Adipose tissue (tissue), 3 donors: ENCODE measurements around the gene FSIP1. TPM values are rescaled to one million over a fixed set of nuclear protein-coding genes. Genes with fewer than 3 reads are reported as not detected.

ENCODE experiments used
- H3K27ac ChIP-seq: one replicate; pipeline ENCODE4 v1.5.1; 2013; ENCODE audit warnings: low read depth, low read length
- WGBS, 3 donors: extraction: QIAGEN DNeasy Blood & Tissue Kit; methylation state at CpG; one replicate each; pipeline ENCODE4 v1.1.7; 2013; 5-methylcytosine and 5-hydroxymethylcytosine counted together
- polyA plus RNA-seq, 3 donors: library from polyadenylated mRNA; stranded (reverse); fragments of 200-250 nt; gene quantifications; one replicate each; pipeline ENCODE4 v1.2.3, GENCODE V29; 2013
- donor health status: healthy with polysubstance abuse.
- donor health status: Bipolar disorder and iron deficiency.
- donor health status: healthy.

The FSIP1 gene
- polyA plus RNA-seq, 3 donors: 0.07 to 0.42 TPM; not detected in 1

DNA sequence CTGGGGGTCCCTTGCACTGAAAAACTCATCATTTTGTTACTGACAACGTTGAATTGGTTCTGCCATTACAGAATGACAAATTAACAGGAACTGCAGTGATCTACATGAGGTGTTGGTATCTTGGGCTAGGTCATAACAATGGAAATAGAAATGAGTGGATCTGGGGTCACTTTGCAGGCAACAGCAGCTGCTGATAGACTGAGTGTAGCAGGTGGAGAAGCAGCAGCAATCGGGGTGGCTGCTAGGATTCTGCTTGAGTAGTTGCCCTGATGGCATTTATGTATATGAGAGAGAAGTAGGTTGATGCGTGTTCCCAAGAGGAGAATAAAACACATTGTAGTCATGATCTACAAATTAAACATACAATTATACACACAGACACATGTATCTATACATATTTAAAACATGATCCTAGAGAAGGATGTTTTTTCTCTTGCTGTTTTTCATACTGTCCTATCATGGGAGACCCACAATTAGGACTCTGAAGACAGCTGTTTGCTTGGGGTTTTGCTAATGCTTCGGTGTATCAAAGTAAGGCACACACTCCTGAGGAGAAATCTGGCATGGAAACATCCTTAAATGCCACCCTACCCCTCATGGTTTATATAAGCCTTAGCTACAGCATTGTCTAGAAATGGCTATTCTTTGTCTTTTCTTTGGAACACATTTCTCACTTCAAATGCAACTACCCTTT, 217.5 kb downstream of the FSIP1 start:
- no peak overlapping the region for H3K27ac ChIP-seq
- WGBS, 3 donors: 84 to 93% (median 90%) methylated on average over 4 of the region's 4 CpGs

DNA sequence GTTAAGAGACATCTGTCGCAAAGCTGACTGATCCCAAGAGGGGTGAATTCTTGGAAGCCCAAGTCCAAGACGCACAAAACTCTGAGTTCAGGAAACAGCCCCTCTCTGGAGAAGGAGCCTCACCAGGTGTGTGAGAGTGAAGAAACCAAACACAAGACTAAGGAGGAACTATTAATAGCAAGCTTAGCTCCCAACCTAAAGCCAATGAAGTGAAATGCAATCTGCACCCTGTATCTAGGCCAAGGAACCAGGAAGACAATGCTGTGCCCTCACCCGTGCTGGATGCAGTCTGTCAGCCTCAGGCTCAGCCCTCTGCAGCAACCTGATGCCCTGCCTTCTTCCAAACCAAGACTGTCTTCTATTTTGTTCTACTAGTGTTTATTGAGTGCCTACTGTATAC, 224.2 kb downstream of the FSIP1 start:
- 77 to 82% (median 82%) methylated on average over 3 of the region's 3 CpGs for WGBS, 3 donors
- no peak overlapping the region for H3K27ac ChIP-seq

DNA sequence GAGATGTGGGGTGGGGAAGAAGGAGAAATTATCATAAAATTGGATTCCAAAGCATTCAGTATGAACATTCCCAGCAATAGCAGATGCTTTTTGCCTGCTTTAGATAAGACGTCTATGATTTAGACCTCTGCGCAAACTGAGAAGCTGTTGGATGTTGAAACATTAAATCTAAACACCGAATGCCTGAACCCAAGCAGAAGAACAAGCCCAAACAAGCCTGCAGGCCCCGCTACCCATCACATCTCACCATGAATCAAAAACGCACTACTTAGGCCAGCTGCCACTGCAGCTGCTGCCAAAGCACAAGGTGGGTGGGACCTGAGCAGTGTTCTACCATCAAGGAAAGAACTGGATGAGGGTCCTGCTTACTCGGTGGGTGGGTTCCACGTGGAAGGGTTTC, 226.2 kb downstream of the FSIP1 start:
- no peak overlapping the region for H3K27ac ChIP-seq
- WGBS, 3 donors: 85 to 93% (median 91%) methylated on average over 7 of the region's 7 CpGs

DNA sequence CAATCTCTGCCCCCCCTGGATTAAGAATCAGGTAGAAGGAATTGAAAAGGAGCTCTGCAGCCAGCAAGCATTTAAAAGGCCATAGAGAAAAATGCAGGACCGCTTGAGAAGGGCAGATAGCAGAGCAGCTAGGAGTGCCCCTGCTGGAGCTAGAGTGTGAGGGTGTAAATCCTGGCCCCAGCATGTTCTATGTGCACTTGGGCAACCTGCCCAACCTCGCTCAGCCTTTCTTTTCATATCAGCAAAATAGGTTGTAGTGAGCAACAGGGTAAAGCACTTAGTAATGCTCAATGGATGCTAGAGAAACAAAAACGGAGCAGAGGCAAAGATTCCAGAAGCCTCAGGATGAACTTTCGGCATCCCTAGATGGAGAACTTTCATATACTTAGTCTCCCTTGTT, 226.8 kb downstream of the FSIP1 start:
- 86 to 94% (median 93%) methylated on average over 4 of the region's 4 CpGs for WGBS, 3 donors
- H3K27ac ChIP-seq: no peak overlapping the region

DNA sequence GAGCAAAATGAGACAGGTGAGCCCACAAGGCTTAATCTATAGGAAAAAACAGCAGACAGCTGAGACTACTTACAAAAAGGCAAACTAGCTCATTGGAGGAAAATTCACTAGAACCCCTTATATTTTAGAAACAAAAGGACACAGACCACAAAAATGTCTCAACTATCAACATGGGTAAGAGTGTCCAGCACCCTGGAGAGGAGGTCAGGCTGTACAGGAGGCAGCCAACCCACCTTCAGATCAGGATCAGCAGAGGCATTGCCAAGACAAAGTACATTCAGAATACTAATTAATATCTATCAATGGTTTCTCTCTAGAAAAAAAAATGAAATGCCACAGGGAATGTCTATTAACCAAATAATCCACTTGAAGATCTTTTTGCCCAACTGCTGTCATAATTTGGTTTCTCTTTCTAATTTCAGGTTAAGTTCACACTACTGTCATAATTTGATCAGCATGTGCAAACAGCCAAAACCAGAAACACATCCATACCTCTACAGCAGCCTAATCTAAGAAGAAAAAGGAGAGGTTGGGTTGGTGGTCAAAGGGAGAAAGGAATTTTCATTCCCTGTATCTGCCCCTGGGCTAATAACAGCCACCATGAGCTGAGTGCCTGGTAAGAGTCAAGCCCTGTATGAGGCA, 227.8 kb downstream of the FSIP1 start:
- no peak overlapping the region for H3K27ac ChIP-seq

DNA sequence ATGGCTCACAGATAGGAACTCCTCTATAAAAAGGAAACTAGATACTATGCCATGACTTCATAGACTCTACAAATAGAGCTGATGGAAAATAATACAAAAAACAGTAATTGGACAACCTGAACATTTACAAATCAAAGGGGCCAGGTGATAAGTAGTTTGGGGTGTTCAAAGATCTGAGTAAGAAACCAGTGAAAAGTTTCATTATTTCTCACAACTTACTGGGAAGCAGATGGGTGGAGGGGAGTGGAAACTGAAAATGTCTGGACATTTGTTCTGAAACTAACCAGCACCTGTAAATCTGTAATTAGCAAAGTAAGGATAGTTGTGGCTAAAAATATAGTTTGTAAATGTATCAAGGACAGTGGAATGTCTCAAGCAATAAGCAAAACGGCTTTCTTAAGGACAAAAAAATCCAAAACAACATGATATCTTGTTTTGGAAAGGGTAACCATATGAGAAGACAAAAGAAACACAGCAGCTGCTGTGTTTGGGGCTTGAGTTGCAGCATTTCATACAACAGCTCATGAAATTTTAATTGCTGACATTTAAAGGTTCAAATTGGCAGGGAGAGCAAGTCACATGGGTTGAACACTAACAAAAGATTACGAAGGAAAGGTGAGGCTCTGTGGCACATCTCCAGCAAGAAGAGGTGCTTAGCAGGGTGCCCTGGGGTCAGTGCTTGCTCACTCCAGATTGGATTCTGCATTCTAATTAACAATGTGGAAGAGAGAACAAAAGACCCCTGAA, 228.5 kb downstream of the FSIP1 start:
- H3K27ac ChIP-seq: no peak overlapping the region
- 32 to 76% (median 62%) methylated on average over 2 of the region's 2 CpGs for WGBS, 3 donors

DNA sequence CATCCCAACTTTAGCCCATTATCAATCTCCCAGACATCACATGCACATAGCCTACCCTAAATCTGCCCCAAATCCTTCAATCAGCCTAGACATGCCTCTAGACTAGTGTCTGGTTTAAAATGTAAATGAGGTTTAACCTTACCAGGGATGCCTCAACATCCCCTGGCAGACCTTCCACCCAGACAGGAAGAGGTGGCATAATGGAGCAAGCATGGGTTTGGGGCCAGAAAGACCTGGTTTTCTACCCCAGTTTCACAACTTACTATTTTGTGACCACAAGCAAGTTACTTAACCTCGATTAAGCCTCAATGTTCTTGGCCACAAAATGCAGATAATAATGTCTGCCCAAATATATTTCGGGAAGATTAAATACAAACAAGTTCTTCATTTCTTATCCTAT, 230.1 kb downstream of the FSIP1 start:
- 37 to 88% (median 49%) methylated on average over 2 of the region's 2 CpGs for WGBS, 3 donors
- H3K27ac ChIP-seq: no peak overlapping the region

DNA sequence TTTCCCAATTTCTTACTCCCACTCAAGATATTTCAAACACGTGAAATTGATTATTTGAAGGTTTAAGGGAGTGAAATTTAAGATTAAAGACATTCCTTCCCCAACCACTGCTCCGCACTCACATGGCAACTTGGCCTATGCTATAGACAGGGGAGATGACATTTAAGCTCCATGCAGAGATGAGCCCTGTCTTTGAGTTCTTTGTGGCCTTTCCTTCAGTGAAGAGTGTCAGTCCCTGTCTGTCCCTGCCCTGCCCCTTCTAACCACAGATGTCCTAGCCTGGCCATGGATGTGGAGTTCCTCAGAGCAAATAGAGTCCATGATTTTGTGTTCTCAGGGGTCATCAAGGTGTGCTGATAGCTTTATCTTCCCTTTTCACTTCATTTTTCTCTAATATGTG, 231.2 kb downstream of the FSIP1 start:
- 86 to 96% (median 92%) methylated on average over 2 of the region's 2 CpGs for WGBS, 3 donors

More for the DNA sequence above, 231.2 kb downstream of the FSIP1 start:
- H3K27ac ChIP-seq: no peak overlapping the region

Other genes starting within 250 kb of the FSIP1 start
- gene THBS1, start 201.8 kb downstream of the FSIP1 start, polyA plus RNA-seq: 100 to 1,000 TPM in 2 of 3 donors, 10 to 100 TPM in 1; 44.6 to 868 (median 169) TPM
- 1 to 10 TPM in 2 of 3 donors, under 1 TPM in 1; 0.68 to 4.6 (median 2.7) TPM for gene GPR176, start 137.4 kb upstream of the FSIP1 start, polyA plus RNA-seq
- 10 to 100 TPM; 11.1 to 43.6 (median 22.5) TPM for gene EIF2AK4, start 151.3 kb upstream of the FSIP1 start, polyA plus RNA-seq